Neural cell (in vitro differentiated cells): Measurements from ENCODE around the gene PCMTD2. TPM values are rescaled to one million over a fixed set of nuclear protein-coding genes. Genes with fewer than 3 reads are reported as not detected.

Source experiments
- H2AFZ ChIP-seq: fragments of 200-600, 300-800 bp; sonication (generic), shearing (Covaris generic); 2 replicates; pipeline ENCODE4 v1.6.0; 2014; ENCODE audit warnings: low read depth, mild to moderate bottlenecking, antibody characterized with exemption, low read length, moderate library complexity
- H3F3A ChIP-seq: fragments of 200-600 bp; shearing (Covaris generic); 2 replicates; pipeline ENCODE4 v1.6.1; 2016; ENCODE audit warnings: mild to moderate bottlenecking, moderate library complexity, mixed read lengths, antibody characterized with exemption, low read length; ENCODE audit not compliant: insufficient read depth, poor library complexity, severe bottlenecking
- H3K27ac ChIP-seq: fragments of 200-600, 300-800 bp; sonication (generic), shearing (Covaris generic); 2 replicates; pipeline ENCODE4 v1.5.1; 2014; ENCODE audit warnings: mild to moderate bottlenecking, low read length, moderate library complexity
- H3K27me3 ChIP-seq: fragments of 300-800, 200-600 bp; sonication (generic), shearing (Covaris generic); 2 replicates; pipeline ENCODE4 v1.6.0; 2014; ENCODE audit warnings: mild to moderate bottlenecking, low read depth, low read length, moderate library complexity; ENCODE audit not compliant: insufficient read depth
- H3K36me3 ChIP-seq: fragments of 300-800, 200-600 bp; sonication (generic), shearing (Covaris generic); 2 replicates; pipeline ENCODE4 v1.5.1; 2014; ENCODE audit warnings: mild to moderate bottlenecking, antibody characterized with exemption, low read length, moderate library complexity; ENCODE audit not compliant: insufficient read depth
- H3K4me2 ChIP-seq: fragments of 300-800, 200-600 bp; sonication (generic), shearing (Covaris generic); 2 replicates; pipeline ENCODE4 v1.6.0; 2014; ENCODE audit warnings: mild to moderate bottlenecking, low read length
- H3K4me3 ChIP-seq: fragments of 300-800, 200-600 bp; sonication (generic), shearing (Covaris generic); 2 replicates; pipeline ENCODE4 v1.5.1; 2014; ENCODE audit warnings: mild to moderate bottlenecking, low read length, moderate library complexity
- H3K79me2 ChIP-seq: fragments of 200-600 bp; shearing (Covaris generic); replicated peaks from 2 replicates; pipeline ENCODE4 v1.6.0; 2014; ENCODE audit warnings: mild to moderate bottlenecking, low read length, moderate library complexity; ENCODE audit not compliant: insufficient read depth
- H3K9ac ChIP-seq: fragments of 300-800, 200-600 bp; sonication (generic), shearing (Covaris generic); 2 replicates; pipeline ENCODE4 v1.6.1; 2016; ENCODE audit warnings: mild to moderate bottlenecking, low read length, mixed read lengths
- H3K9me2 ChIP-seq: fragments of 200-600 bp; shearing (Covaris generic); 2 replicates; pipeline ENCODE4 v1.6.1; 2016; ENCODE audit warnings: mild to moderate bottlenecking, low read length, mixed read lengths; ENCODE audit not compliant: insufficient read depth
- H3K9me3 ChIP-seq: fragments of 200-600, 300-800 bp; sonication (generic), shearing (Covaris generic); 2 replicates; pipeline ENCODE4 v1.6.1; 2016; ENCODE audit warnings: mild to moderate bottlenecking, mixed run types, low read length, moderate library complexity, mixed read lengths
- H4K20me1 ChIP-seq: fragments of 200-600 bp; shearing (Covaris generic); 2 replicates; pipeline ENCODE4 v1.6.1; 2016; ENCODE audit warnings: mild to moderate bottlenecking, mixed run types; ENCODE audit not compliant: insufficient read depth
- CTCF ChIP-seq: fragments of 450-650 bp; IDR thresholded peaks from 2 replicates; pipeline ENCODE4 v1.5.1; 2014; ENCODE audit warnings: antibody characterized with exemption, mild to moderate bottlenecking, moderate library complexity; ENCODE audit not compliant: poor library complexity, severe bottlenecking
- EP300 ChIP-seq: fragments of 450-650 bp; conservative IDR thresholded peaks from 2 replicates; pipeline ENCODE4 v1.6.1; 2014; ENCODE audit warnings: antibody characterized with exemption, mild to moderate bottlenecking, moderate library complexity; ENCODE audit not compliant: poor library complexity, severe bottlenecking
- EZH2 ChIP-seq: fragments of 200-600, 300-800 bp; shearing (Covaris generic), sonication (generic); IDR thresholded peaks from 2 replicates; pipeline ENCODE4 v1.6.1; 2014; ENCODE audit warnings: antibody characterized with exemption, low read length, borderline replicate concordance, mild to moderate bottlenecking; ENCODE audit not compliant: insufficient read depth, poor library complexity, severe bottlenecking
- MXI1 ChIP-seq: fragments of 450-650 bp; conservative IDR thresholded peaks from 2 replicates; pipeline ENCODE4 v1.6.1; 2014; ENCODE audit warnings: antibody characterized with exemption, mild to moderate bottlenecking; ENCODE audit not compliant: poor library complexity, severe bottlenecking
- POLR2AphosphoS5 ChIP-seq: IDR thresholded peaks from 2 replicates; pipeline ENCODE4 v1.6.1; 2012
- RAD21 ChIP-seq: fragments of 450-650 bp; conservative IDR thresholded peaks from 2 replicates; pipeline ENCODE4 v1.6.1; 2014; ENCODE audit warnings: antibody characterized with exemption, mild to moderate bottlenecking, moderate library complexity
- REST ChIP-seq: IDR thresholded peaks from 2 replicates; pipeline ENCODE4 v1.6.1; 2012; ENCODE audit warnings: borderline replicate concordance
- SMC3 ChIP-seq: fragments of 450-650 bp; conservative IDR thresholded peaks from 2 replicates; pipeline ENCODE4 v1.6.1; 2014; ENCODE audit warnings: antibody characterized with exemption, mild to moderate bottlenecking, moderate library complexity; ENCODE audit not compliant: poor library complexity
- TAF1 ChIP-seq: IDR thresholded peaks from 2 replicates; pipeline ENCODE4 v1.6.1; 2012; ENCODE audit warnings: low read depth
- polyA plus RNA-seq: library from polyadenylated mRNA; depleted of rRNA; stranded (reverse); fragments of >200 nt; gene quantifications from 2 replicates; pipeline ENCODE4 v1.2.3, GENCODE V29; 2014

Gene PCMTD2
- polyA plus RNA-seq, 1 donor from 2014 or later, result 270 TPM

GRCh38 chr20:64239449-64240242, 15.9 kb upstream of the PCMTD2 start:
- Histone ChIP-seq H3K36me3 (peaks cover 9% of the 10 kb centered on the region), H3K9me2 (no peaks in the 10 kb centered on the region), H3K4me3 (no peak overlapping the region), H3K79me2 (no peaks in the 10 kb centered on the region), H2AFZ (no peak overlapping the region), H3K27ac (no peak overlapping the region), H3K4me2 (no peak overlapping the region), H3K27me3 (no peaks in the 10 kb centered on the region), H4K20me1 (no peaks in the 10 kb centered on the region), H3K9ac (no peak overlapping the region), H3K9me3 (no peaks in the 10 kb centered on the region), H3F3A (no peaks in the 10 kb centered on the region)
- TF ChIP-seq MXI1 (no peak), EZH2 (no peak), RAD21 (no peak), POLR2AphosphoS5 (no peak), REST (no peak), SMC3 (no peak), EP300 (no peak), CTCF (no peak), TAF1 (no peak)

- Histone ChIP-seq H3K27me3 (no peaks in the 10 kb centered on the region), H3K9ac (no peak overlapping the region), H3K27ac (no peak overlapping the region), H2AFZ (no peak overlapping the region), H3K4me3 (no peak overlapping the region), H3K36me3 (peaks cover 9% of the 10 kb centered on the region), H4K20me1 (no peaks in the 10 kb centered on the region), H3K9me3 (no peaks in the 10 kb centered on the region), H3K4me2 (no peak overlapping the region), H3K79me2 (no peaks in the 10 kb centered on the region), H3F3A (no peaks in the 10 kb centered on the region), H3K9me2 (no peaks in the 10 kb centered on the region)
- TF ChIP-seq EP300 (no peak), REST (no peak), TAF1 (no peak), POLR2AphosphoS5 (no peak), EZH2 (no peak), CTCF (no peak), MXI1 (no peak), SMC3 (no peak), RAD21 (no peak)
Observed at GRCh38 chr20:64240243-64241015, 15.1 kb upstream of the PCMTD2 start.
